HG02763 (cell line): ENCODE measurements around the gene SLC16A4.

Experiments used
- ATAC-seq: cut with Tn5 transposase; IDR thresholded peaks from one replicate; pipeline ENCODE4 v1.9.1; 2021; ENCODE audit warnings: mild to moderate bottlenecking, moderate library complexity; ENCODE audit not compliant: unreplicated experiment

SLC16A4 gene

DNA sequence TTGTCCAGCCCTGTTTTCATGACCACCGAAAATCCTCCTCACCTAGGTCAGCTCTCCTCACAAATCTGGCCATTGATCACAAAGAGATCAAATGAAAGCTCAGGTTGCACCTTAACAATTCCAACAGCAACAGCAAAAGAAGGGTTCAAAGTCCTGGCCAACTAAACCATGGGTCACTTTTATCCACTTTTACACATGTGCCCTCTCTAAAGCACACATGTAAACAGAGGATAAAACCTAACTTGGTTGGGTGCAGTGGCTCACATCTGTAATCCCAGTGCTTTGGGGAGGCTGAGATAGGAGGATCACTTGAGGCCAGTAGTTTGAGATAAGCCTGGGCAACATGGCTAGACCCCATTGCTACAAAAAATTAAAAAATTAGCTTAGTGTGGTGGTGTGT is 55.6 kb downstream of the SLC16A4 start:
- ATAC-seq, result no peak

DNA sequence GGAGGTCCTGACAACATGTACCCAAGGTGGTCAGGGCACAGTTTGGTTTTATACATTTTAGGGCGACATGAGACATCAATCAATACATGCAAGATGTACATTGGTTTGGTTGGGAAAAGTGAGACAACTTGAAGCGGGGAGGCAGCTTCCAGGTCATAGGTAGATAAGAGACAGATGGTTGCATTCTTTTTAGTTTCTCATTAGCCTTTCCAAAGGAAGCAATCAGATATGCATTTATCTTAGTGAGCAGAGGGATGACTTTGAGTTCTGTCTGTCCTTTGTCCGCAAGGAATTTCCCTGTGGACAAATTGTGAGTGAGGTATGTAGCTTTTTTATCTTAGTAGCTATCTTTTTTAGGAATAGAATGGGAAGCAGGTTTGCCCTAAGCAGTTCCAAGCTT is 62.1 kb downstream of the SLC16A4 start:
- ATAC-seq, result no peak

DNA sequence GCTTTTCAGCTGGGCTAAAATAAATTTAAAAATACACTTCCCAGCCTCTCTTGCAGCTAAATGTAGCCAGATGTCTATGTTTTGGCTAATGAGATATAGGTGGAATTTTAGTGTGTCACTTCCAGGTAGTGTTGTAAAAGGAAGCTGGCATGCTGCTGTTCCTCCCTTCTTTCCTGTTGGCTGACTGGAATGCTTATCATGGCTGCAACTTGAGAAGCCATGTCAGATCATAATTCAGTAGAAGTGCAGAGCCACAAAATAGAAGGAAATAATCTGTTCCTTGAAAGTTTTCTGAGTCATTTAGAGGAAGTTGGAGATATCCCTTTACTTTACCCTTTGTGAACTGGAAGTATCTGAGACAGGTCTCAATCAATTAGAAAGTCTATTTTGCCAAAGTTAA is 62.6 kb downstream of the SLC16A4 start:
- no peak for ATAC-seq

DNA sequence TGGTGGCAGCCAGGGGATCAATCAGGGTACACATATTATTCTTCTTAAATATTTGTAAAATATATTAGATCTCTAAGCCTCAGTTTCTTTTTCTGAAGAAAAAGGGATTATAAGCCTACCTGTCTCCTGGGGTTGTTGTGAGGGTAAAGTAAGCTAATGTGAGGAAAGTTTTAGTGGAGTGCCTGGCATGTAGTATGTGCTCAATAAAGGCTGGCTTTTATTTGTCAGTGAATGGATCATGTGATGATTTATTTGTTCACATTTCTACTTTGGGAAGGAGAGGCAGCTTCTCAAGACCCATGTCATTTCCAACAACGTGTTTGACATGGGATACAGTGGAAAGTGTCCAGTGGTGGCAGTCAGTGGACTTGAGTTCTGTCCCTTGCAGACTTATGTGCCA is 64.0 kb downstream of the SLC16A4 start:
- ATAC-seq, result no peak

DNA sequence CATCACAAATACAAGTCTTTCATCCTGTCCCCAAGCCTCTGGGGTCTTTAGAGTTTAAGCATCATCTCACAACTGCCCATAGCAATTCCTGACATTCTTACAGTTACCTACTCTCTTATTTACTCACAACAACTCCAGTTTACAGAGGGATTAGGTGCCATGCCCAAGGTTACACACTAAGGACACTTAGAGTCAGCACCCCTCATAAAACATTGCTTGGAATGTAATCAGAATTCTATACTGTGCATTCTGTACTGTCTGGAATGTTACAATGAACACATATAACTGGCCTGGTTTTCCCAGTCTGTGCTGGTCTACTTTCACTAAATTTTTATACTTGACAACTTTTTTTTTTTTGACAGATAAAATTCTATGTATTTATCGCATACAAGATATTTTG is 66.2 kb downstream of the SLC16A4 start:
- ATAC-seq, result no peak

DNA sequence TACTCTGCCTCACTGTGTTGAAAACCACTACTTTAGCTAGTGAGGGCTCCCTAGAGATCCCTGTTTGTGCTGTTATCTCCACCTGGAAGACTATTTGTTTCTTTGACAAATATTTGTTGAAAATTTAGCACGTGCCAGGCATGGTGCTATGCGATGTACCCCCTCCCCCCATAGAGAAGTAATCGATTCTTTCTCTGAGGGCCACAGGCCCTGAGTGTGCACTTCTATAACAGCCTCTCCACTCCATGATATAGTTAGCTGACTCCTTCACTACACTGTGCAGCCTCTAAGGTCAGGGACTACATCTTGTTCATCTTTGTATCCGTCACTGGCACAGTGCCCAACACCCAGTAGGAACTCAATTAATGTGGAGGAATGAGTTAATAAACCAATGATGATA is 69.0 kb downstream of the SLC16A4 start:
- ATAC-seq, result no peak

DNA sequence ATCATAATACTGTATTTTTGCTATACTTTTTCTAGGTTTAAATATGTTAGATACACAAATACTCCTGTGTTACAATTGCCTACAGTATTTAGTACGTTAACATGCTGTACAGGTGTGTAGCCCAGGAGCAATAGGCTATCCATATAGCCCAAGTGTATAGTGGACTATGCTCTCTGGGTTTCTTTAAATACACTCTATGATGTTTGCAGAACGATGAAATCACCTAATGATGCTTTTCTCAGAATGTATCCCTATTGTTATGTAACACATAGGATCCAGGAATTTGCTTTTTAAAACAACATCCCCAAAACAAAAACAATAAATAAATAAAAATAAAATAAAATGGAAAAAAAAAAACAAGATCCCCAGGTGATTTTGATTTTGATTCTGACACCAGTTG is 69.8 kb downstream of the SLC16A4 start:
- no peak for ATAC-seq

DNA sequence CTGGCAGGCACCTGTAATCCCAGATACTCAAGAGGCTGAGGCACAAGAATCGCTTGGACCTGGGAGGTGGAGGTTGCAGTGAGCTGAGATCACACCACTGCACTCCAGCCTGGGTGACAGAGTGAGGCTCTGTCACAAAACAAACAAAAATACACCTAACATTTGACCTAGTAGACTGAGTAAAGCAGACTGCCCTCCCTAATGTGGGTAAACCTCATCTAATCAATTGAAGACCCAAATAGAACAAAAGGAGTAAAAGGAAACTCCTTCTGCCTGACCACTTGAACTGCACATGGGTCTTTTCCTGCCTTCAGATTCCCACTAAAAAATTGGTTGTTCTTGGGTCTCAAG is 70.7 kb downstream of the SLC16A4 start:
- ATAC-seq, result no peak

DNA sequence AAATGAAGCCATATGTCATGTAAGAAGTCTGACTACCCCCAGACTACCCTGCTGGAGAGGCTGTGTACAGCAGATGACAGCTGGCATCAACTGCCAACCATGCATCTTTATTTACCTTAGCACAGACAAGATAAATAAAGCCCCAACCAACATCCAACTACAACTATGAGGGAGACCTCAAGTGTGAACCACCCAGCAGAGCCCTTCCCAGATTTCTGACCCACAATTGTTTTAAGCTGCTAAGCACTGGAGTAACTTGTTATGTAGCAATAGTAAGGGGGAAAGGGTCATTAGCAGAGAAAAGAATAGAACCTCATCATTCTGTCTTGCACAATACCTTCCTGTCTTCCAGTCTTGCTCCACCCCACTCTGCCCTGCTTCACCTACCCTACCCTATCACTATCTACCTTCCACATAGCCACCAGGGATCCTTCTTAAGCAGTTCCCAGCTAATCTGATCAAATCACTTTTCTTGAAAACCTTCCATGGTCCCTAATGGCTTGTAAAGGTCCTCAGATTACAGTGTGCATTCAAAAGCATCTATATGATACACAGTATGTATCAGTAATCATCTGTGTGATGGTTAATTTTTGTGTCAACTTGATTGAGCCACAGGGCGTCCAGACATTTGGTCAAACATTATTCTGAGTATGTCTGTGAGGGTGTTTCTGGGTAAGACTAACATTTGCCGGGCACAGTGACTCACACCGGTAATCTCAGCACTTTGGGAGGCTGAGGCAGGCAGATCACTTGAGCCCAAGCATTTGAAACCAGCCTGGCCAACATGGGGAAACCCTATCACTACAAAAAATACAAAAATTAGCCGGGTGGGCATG is 71.3 kb downstream of the SLC16A4 start:
- ATAC-seq, result no peak

DNA sequence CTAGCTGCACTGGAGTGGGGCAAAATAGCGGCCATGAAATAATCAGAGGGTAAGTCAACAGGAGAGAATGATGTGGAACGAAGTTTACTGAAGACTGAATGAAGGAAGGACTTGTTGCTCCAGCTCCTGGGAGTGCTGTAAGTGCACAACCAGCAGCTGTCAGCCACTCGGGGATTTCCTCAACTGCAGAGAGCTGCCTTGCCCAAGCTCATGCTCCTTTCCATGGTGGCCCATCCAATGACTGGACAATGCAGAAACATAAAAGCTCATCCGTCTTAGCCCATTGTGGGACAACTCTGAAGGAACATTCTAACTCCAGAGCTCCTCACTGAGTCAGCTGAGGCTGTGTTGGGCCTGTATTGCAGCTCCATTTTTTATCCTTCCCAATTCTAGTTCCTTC is 72.8 kb downstream of the SLC16A4 start:
- ATAC-seq, result no peak

DNA sequence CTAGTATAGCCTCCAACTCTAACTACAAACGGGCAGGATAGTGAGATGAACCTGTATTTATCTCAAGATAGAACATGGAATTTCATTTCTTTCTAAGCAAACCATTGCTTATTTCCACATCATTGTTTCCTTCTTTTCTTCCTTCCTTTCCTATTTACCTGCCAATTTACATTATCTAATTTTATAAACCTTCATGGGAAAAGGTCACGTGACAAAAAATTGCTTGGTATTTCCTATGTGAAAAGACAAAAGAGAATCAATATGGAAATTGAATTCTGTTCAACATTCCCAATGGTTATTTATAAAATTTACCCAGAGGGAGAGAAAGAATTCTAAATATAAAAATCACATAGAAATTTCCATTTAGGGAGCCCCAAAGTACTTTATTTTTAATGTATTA is 74.1 kb downstream of the SLC16A4 start:
- ATAC-seq, result no peak
